GM23338 (cell line): ENCODE data around the gene NT5C1A.

Source experiments
- CREB1 ChIP-seq: fragments of 250-450 bp; sonication (Bioruptor Pico); IDR thresholded peaks from 2 replicates; pipeline ENCODE4 v1.5.0; 2020; ENCODE audit warnings: low read depth, mild to moderate bottlenecking, moderate library complexity
- CTCF ChIP-seq, 2 experiments: fragments of 200-600 bp in 1 of 2; sonication (generic) in 1 of 2; conservative IDR thresholded peaks; 2 replicates each; pipeline versions ENCODE4 v1.5.1 to v1.6.1; 2016 to 2017; ENCODE audit warnings: antibody characterized with exemption in 2 of 2, low read depth in 2 of 2, mild to moderate bottlenecking in 2 of 2, moderate library complexity in 1 of 2
- ETS1 ChIP-seq: IDR thresholded peaks from 2 replicates; pipeline ENCODE4 v1.6.1; 2016; ENCODE audit warnings: antibody characterized with exemption
- EZH2 ChIP-seq: fragments of 200-600 bp; sonication (generic); IDR thresholded peaks from one replicate; pipeline ENCODE4 v1.8.0; 2017; ENCODE audit warnings: antibody characterized with exemption, mild to moderate bottlenecking, low read depth; ENCODE audit not compliant: unreplicated experiment
- EZH2phosphoT487 ChIP-seq: fragments of 200-600 bp; sonication (generic); IDR thresholded peaks from one replicate; pipeline ENCODE4 v1.8.1; 2018; ENCODE audit warnings: antibody characterized with exemption; ENCODE audit not compliant: unreplicated experiment
- JUNB ChIP-seq: IDR thresholded peaks from one replicate; pipeline ENCODE4 v1.6.1; 2016; ENCODE audit warnings: antibody characterized with exemption; ENCODE audit not compliant: unreplicated experiment
- NANOG ChIP-seq: IDR thresholded peaks from 2 replicates; pipeline ENCODE4 v1.6.1; 2016; ENCODE audit warnings: antibody characterized with exemption, borderline replicate concordance
- POLR2AphosphoS5 ChIP-seq: IDR thresholded peaks from 2 replicates; pipeline ENCODE4 v1.6.1; 2016; ENCODE audit warnings: antibody characterized with exemption, low read depth
- REST ChIP-seq: IDR thresholded peaks from one replicate; pipeline ENCODE4 v1.6.1; 2018; ENCODE audit warnings: antibody characterized with exemption; ENCODE audit not compliant: unreplicated experiment
- STAT1 ChIP-seq: IDR thresholded peaks from one replicate; pipeline ENCODE4 v1.6.1; 2016; ENCODE audit warnings: antibody characterized with exemption; ENCODE audit not compliant: unreplicated experiment
- ZNF114 ChIP-seq: fragments of 250-450 bp; sonication (Bioruptor Pico); IDR thresholded peaks from 2 replicates; pipeline ENCODE4 v1.5.0; 2020; ENCODE audit warnings: mild to moderate bottlenecking, moderate library complexity
- ZNF331 ChIP-seq: fragments of 250-450 bp; sonication (Bioruptor Pico); IDR thresholded peaks from 2 replicates; pipeline ENCODE4 v1.5.0; 2020; ENCODE audit warnings: low read depth, mild to moderate bottlenecking, moderate library complexity
- ZNF462 ChIP-seq: fragments of 250-450 bp; sonication (Bioruptor Pico); IDR thresholded peaks from 2 replicates; pipeline ENCODE4 v1.5.0; 2020; ENCODE audit warnings: mild to moderate bottlenecking, moderate library complexity

GRCh38 chr1:39654291-39654690 lies 17.6 kb downstream of the NT5C1A start:
- TF ChIP-seq CTCF (conservative IDR thresholded peaks at IDR 0.05; ENCODE audit: low read depth in 2 of 2) (no peak), EZH2phosphoT487 (no peak), REST (no peak), EZH2 (no peak), POLR2AphosphoS5 (no peak), ZNF114 (CRISPR knock-in tag) (no peak), ZNF331 (no peak), CREB1 (CRISPR knock-in tag) (no peak), STAT1 (no peak), JUNB (no peak), NANOG (no peak), ZNF462 (CRISPR knock-in tag) (no peak), ETS1 (no peak)
